HUDEP-2 (cell line): ENCODE data around the gene GABRR2.
"Not testable (repeated sequence)": the region's sequence is repeated elsewhere in the genome, so short reads cannot be mapped to it uniquely, and the experiment has no call there.

Experiments
- DNase-seq, 76 experiments: peaks; one replicate each; lab custom pipeline; 2025; ENCODE audit not compliant: unreplicated experiment in 76 of 76; lab: John Stamatoyannopoulos, UW

The GABRR2 gene

DNA sequence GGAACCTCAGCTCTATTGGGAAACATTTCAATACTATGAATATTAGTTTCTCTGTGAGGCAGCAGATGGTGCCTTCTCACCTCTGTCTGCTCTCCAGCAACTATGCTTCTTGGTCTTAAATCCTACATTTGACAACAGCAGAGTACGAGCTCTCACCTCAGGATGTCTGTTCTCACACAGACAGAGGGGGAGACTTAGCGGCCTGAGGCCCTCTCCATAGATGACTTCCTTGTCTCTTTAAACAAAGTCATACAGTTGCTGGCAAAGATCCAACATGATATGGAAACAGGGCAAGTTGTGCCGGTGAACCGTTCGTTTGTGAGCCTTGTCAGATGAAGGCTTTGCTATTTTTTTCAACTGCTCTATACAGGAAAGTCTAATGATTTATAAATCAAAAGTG lies 54.3 kb downstream of the GABRR2 start:
- peak in 56 of 76 experiments; percentile 9 to 90 (median 50) for DNase-seq

DNA sequence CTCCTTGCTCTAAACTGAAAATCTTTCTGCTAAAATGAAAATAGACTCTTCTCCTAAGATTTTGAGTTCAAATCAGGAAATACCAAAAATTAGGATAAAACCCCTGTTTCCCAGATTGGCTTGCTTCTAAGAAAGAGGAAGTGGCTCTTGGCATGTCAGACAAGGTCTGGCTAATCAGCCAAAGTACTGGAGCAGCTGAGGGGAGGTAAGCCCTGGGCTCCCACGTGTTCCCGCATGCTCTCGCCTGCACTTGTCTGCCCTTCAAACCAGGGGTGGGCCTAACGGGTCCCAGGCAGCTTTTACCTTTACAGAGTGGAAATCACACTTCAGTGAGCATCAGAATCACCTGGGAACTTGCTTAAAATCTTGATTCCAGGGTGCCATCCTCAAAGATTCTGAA lies 54.8 kb downstream of the GABRR2 start:
- peak in 61 of 76 experiments; percentile 5 to 84 (median 38) for DNase-seq

DNA sequence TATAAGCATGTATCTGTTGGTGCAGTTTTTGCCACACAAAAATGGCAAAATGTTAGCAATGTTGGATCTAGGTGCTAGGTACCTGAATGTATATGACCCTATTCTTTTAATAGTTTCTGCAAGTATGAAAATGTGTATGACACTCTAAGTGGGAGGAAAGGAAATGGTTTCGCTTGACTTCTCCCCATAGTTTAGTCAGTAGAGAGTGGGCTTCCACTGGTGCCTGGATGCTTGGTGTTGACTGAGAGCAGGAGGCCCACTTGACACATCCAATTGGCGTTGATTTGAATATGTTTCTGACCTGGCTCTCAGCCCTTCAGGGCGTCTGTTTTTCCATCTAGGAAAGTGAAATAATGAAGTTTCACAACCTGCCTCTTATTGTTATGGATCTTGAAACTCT lies 56.2 kb downstream of the GABRR2 start:
- DNase-seq: no peak

DNA sequence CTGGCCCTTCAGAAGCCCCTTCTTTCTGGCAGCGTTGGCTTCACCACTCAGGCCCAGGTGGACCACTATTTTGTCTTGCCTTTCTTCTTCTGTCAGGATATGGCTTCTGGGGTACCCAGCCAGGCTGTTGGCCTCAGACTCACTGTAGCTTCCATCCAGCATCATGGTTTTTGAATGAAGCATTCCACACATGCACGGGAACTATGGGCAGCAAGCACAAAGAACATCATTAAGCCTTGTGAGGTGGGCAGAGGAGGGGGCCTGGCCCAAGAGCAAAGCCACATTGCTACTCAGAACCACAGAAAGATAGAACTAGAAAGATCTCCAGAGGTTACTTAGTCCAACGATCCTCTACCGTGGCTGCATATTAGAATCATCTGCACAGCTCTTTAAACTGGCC lies 57.3 kb downstream of the GABRR2 start:
- DNase-seq: no peak

DNA sequence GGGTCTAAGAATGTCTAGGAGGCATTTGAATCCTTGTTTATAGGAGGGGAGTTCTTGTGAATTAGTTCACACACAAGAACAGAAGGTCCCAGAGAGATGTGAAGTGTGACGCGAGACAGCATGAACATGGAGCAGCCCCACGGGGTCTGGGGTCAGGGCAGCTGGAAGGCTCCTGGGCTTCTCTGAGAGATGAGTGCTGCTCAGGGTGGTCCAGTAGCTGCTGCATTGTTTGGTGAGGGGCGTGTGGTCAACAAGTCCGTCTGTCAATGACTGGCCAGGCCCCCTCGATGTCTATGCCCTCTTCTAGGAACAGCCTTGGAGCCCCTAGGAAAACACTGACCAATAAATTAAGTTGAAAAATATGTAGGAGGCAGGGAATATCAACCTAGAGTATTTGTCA lies 57.8 kb downstream of the GABRR2 start:
- DNase-seq: no peak

DNA sequence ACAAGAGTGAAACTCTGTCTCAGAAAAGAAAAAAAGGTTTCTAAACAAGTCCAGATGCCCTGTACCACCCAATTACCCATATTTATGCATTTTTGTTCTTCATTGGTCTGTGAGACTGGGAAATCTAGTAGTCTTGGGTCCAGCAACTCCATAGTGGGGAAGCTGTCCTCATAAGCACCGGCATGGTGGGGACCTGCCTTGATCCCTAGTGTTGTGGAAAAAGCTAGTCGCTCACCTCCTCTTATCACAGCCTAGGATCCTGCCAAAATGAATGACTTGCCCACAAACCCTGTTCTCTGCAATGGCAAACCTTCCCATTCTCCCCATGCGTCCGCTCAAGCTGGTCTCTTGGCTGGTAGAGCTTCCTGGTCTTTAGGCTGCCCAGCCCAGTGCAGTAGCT lies 59.7 kb downstream of the GABRR2 start:
- no peak for DNase-seq

DNA sequence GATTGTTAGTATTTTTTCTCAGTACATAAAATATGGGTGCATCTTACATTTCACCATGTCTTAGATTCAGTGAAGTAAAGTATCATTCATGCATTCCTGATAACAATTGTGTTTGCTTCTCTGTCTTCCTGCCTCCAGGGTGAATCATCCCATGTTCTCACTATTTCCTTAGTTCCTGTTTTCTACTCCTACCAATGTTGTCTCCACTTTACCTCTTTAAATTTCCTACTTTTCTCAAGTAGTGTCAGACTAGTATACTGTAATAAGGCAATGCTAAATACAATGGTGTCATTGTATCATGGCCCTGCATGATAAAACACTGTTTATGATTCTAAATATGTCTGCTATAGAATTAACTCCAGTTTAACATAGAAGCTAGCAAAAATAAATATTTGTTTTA lies 60.5 kb downstream of the GABRR2 start:
- no peak for DNase-seq

DNA sequence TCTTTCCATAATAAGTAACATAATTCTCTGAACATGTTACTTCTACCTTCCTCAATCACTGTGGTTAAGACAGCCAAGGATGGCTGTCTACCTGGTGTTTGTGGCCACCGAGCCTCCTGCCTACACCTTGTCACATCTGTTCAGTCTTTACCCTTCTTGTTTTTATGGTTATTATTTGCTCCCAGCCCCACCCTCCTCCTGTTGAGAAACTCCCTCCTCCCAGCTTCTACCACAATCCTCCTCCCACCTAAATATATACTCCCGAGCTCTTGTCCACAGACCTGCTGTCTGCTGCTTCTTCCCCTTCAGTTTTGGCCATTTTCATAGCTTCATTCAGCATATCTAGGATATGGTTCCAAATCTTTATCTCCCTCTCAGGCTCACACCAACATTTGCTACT lies 62.2 kb downstream of the GABRR2 start:
- DNase-seq: no peak

DNA sequence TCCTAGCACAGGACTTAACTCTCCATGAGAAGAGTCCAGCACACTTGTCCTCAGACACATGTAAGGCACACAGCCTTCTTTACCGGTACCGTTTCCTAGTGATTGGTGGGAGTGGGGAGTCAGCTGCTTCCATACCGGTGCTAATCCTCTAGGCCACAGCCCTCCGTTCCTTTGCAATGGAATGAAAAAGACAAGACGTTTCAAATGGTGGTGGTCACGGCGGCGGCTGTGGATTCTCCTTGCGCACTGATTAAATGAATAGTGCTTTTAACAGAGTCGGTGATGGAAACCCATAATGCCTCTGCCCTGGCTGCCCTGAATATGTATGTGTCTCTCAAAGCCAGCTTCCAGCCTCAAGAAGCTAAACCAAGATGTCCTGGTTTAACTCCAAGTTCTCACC lies 63.1 kb downstream of the GABRR2 start:
- no peak for DNase-seq

DNA sequence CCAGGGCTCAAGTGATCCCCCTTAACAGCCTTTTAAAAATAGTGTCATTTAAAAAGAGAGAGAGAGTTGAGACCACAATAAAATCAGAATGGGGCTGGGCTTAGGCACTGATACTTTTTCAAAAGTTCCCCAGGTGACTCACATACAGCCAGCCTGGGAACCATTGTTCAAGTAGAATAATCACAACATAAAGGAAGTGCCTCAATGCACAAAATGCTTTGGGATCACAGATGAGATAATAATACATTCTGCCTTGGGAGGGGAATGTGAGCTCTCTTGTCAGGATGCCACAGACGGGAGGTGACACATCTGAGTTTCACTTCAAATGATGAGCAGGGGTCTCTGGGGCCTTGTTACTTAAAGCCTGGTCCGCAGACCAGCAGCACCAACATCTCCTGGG lies 63.9 kb downstream of the GABRR2 start:
- DNase-seq: no peak

DNA sequence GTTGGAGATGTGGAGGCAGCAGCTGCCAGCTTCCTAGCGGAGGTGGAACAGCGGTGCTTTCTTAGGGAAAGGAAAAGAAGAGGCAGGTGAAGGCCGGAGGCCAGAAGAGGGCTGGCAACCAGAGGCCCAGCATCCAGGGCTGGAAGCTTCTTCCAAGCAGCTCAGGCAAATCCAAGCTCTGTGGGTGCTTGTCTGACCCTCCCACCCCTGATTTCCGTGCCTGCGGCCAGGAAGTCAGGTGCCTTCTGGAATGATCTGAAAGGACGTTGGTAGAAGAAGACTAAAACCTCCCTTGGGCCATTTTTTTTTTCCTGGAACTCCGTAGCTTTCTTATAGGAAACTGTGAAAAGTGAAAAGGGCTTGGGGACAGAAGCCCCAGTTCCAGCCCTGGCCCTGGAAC lies 64.9 kb downstream of the GABRR2 start:
- no peak for DNase-seq

DNA sequence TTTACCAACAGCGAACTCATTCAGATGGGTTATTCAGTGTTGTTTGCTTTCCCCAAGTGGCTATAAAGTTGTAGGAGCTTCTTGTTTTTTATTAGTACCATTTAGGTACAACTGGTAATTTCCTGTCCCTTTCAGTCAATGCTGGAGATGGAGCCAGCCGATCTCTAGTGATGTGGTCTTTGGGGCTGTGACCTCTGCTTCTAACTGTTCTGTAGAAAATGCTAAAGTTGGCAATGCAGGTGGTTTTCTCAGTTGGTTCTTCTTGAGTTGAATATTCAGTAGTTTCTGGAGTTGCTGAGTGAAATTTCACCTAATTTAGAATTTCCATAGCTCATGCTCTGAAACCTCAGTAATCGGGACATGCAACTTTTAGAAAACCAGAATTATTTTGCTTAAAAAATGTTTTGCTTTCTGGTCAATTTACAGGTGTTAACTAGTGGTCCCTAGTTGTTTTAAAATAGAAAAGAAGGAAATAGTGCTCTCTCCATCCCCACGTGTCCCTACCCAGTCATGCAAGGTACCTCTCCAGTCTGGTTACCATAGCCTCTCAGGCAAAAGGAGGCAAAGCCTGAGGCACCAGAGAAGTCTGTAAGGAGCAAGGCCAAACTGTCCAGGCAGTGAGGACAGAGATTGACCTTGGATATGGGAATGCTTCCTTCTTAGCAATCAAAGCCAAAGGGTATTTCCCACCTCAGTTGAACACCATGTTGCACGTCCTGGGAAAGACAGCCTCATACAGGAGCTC lies 70.7 kb downstream of the GABRR2 start:
- DNase-seq: no peak

DNA sequence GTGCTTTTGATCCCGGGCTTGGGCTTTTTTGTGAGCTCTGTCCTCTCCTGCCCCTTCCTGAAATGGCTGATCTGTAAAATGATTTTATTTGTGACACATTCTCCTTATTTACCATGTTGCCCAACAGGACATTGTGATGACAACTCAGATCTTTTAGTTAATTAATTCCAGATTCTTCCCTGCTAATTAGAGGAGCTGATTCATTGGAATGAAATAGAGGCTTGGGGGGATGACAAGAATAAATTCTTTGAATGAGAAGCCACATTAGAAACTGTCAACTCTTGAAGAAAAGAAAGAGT lies 71.8 kb downstream of the GABRR2 start:
- no peak for DNase-seq

DNA sequence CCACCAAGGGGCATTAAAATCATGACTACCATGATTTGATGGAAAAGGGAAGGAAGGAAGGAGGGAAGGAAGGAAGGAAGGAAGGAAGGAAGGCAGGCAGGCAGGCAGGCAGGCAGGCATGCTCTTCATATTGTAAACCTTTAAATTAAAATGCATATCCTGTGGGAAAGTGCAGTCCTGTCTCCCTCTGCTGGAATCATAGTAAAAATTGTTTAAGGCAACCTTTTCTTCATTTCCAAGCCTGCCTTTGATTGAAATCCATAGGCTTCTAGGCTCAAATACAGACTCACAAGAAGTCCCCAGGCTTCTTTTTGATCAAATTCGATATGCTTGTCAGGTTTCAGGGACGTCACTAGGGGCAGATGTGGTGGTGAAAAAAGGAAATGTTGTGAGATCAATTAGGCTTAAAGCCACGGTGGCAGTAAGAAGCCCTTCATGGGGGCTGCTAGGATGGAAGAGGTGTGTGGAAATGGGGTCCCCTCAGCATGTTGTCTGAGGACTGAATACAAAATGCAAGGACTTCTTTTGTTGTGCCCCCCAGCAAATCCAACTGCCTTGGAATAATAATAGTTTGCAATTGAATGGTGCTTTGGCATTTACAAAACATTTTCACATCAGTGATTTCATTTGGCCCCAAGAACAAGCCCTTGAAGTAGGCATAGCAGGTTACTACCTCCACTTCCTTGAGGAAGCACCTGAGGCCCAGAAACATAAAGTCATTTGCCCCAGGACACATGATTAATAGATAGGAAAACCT lies 72.3 kb downstream of the GABRR2 start:
- peak in 20 of 76 experiments; percentile 12 to 60 (median 28) for DNase-seq

DNA sequence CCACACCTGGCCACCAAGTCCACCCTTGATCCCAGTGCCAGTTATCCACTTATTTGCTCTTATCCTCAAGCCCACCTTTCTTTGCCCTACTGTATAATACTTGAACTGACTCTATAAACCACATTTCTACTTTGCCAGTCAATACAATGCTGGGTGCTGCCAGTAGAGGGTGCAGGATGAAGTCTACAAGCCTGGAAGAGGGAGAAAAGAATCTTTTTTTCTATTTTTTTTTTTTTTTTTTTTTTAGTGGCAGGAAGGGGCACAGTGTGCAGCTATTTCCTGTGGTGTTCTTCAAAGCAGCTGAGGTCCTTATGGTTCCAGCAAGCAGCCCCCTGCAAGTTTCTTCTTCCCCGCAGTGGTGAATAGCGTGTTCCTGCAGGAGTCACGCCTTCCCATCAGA lies 75.8 kb downstream of the GABRR2 start:
- DNase-seq: peak in 7 of 76 experiments; percentile 8 to 42 (median 23)

DNA sequence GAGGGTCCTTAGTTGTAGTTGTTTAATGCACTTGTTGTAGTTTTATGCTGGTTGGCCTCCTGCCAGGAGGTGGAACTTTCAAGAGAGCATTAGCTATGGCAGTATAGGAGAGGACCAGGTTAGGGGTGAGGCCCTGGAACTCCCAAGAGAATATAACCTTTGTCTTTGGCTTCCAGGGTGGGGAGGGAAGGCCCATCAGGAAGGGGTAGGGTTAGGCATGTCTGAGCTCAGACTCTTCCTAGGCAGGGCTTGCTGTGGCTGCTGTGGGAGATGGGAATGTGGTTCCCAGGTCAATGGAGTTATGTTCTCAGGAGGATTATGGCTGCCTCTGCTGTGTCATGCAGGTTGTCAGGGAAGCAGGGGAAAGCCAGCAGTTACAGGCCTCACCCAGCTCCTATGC lies 77.9 kb downstream of the GABRR2 start:
- no peak for DNase-seq

DNA sequence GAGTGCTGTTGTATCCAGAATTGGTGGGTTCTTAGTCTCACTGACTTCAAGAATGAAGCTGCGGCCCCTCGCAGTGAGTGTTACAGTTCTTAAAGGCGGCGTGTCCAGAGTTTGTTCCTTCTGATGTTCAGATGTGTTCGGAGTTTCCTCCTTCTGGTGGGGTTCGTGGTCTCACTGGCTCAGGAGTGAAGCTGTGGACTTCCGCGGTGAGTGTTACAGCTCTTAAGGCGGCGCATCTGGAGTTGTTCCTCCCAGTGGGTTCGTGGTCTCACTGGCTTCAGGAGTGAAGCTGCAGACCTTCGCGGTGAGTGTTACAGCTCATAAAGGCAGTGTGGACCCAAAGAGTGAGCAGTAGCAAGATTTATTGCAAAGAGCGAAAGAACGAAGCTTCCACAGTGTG lies 81.5 kb downstream of the GABRR2 start:
- not testable (repeated sequence) for DNase-seq

DNA sequence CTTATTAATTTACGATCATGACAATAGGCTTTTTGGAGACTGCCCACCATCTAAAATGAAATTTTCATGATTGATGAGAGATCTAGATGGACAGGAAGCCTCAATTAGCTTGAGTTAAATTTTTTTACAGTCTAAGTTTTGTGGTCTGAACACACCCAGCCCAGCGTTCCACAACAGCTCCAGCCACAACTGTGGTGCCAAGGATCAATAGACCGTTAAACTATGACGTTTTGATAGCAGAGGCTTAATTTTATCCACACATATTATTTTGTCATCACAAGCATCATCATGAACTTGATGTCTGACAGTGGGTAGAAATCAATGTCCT lies 92.4 kb downstream of the GABRR2 start:
- DNase-seq: no peak

DNA sequence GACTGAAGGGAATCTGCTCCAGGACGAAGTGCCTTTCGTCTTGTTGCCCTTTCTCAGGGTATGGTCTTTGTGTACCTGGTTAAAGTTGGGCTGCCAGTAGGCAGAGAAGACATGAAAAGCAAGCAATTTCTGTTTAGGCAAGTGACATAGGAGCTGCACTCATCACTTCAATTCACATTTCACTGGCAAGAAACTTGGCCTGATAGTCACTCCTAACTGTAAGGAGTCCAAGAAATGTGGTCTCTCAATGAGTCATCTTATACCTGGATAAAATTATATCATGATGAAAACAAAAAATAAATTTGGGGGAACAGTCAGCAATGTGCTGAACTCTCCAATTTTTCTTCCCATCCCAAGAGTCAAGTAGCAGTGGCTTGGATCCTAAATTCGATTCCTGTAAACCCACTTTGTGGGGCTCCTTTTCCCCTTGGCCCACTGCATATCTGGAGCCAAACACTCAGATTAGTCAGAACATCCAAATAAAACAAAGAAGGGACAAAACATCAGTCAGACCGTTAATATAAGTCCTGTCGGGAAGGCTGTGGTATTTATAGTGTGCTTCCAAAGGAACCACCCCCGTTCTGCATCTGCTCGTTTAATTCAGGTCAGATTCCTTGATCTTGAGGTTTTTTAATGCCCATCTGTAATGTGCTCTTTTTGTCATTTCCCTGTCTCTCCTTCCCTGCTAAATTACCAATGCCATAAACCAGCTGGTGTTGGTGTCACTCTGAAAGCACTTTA lies 93.0 kb downstream of the GABRR2 start:
- DNase-seq: peak in 3 of 76 experiments; percentile 23 to 41 (median 37)

DNA sequence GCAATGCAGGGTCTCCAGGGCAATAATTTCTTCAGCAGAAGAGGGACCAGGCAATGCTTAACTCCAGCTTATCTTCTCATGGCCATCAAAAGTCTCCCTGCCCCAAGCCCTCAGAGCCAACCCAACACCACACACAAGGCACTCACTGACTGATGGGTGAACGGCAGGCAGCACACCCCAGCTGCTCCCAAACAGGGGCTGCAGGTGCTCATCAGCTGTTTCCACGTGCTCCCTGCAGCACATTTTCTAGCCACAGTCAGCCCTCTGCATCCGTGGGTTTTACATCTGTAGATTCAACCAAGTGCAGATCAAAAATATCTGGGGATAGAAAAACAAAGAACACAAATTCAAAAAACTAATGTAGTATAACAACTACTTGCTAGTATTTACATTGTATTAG lies 94.0 kb downstream of the GABRR2 start:
- DNase-seq: no peak

DNA sequence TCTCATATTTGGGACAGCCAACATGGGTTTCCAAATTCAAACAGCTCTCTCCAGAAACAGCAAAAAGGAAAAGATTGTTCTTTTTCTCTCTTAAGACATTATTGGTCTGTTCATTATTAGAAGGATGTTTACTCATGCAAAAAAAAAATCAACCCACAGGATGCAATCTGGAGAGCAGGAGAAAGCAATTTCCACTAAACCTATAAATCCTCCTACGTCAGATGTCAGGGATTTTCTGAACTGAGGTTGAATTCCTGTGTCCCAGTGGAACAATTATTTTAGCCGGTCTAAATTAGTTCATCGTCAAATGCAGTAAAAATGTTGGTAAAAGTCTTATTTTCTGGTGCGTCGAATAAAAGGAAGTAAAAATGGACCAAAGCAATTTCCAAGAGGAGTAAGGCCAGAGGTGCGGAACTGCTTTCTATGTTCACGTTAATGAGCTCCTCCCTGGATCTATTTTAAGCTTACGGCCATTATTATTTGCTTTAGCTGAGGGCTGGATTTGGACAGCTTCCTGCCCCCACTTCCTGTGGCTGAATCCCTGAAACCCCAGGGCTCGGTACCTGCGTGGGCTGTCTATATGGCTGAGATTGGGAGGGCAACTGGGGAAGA lies 97.7 kb downstream of the GABRR2 start, which contains the start of gene GABRR1:
TSS of gene GABRR1 (minus strand) at position 60 of the 612 bp plus-strand sequence. CDS start at position 24, 36 bp downstream.
- no peak for DNase-seq
